Measurements from ENCODE around the gene RASGRP1.

RASGRP1 gene

GRCh38 chr15:38565287-38565670 is 665 bp upstream of the RASGRP1 start:
- no peak for DNase-seq

- no peak for DNase-seq
Measured at GRCh38 chr15:38563723-38564519, 693 bp downstream of the RASGRP1 start.

GRCh38 chr15:38562278-38562677 is 2.3 kb downstream of the RASGRP1 start:
- no peak for DNase-seq

GRCh38 chr15:38560456-38560926 is 4.1 kb downstream of the RASGRP1 start:
- DNase-seq = no peak

GRCh38 chr15:38559636-38560307 is 4.8 kb downstream of the RASGRP1 start:
- DNase-seq = no peak

- DNase-seq = no peak
Measured at GRCh38 chr15:38559131-38559530, 5.5 kb downstream of the RASGRP1 start.

GRCh38 chr15:38558372-38559059 is 6.1 kb downstream of the RASGRP1 start:
- DNase-seq = no peak

- DNase-seq = no peak
Measured at GRCh38 chr15:38557921-38558320, 6.7 kb downstream of the RASGRP1 start.

- no peak for DNase-seq
Measured at GRCh38 chr15:38555686-38556334, 8.8 kb downstream of the RASGRP1 start.

GRCh38 chr15:38554354-38554753 is 10.3 kb downstream of the RASGRP1 start:
- no peak for DNase-seq

- DNase-seq = no peak
Measured at GRCh38 chr15:38553071-38553470, 11.5 kb downstream of the RASGRP1 start.

GRCh38 chr15:38551720-38552648 is 12.6 kb downstream of the RASGRP1 start:
- DNase-seq = no peak

GRCh38 chr15:38549222-38549621 is 15.4 kb downstream of the RASGRP1 start:
- DNase-seq = no peak

- no peak for DNase-seq
Measured at GRCh38 chr15:38547255-38547997, 17.2 kb downstream of the RASGRP1 start.

- no peak for DNase-seq
Measured at GRCh38 chr15:38545179-38545578, 19.4 kb downstream of the RASGRP1 start.

- no peak for DNase-seq
Measured at GRCh38 chr15:38541026-38541425, 23.6 kb downstream of the RASGRP1 start.

GRCh38 chr15:38540510-38540909 is 24.1 kb downstream of the RASGRP1 start:
- DNase-seq = no peak

- no peak for DNase-seq
Measured at GRCh38 chr15:38539008-38539343, 25.6 kb downstream of the RASGRP1 start.

GRCh38 chr15:38538328-38539007 is 26.1 kb downstream of the RASGRP1 start:
- DNase-seq = no peak

- DNase-seq = no peak
Measured at GRCh38 chr15:38536201-38536676, 28.4 kb downstream of the RASGRP1 start.
